Esophagus squamous epithelium (tissue), 4 donors: ENCODE data around the gene ZNF525.

ENCODE experiments used
- POLR2A ChIP-seq, 4 donors: fragments of 450-650 bp; IDR thresholded peaks; one replicate each; pipeline ENCODE4 v1.6.1; 2017; ENCODE audit warnings: antibody characterized with exemption in 4 of 4, mild to moderate bottlenecking in 4 of 4, moderate library complexity in 3 of 4
- TF ChIP-seq, protein P1 (sequence below), 6 experiments: fragments of 450-650 bp in 4 of 6; fragments of 200-600 bp in 2 of 6; sonication (generic) in 2 of 6; IDR thresholded peaks; one replicate each; pipeline ENCODE4 v1.5.1; 2016 to 2019; ENCODE audit warnings: antibody characterized with exemption in 6 of 6, mild to moderate bottlenecking in 4 of 6, moderate library complexity in 4 of 6

DNA sequence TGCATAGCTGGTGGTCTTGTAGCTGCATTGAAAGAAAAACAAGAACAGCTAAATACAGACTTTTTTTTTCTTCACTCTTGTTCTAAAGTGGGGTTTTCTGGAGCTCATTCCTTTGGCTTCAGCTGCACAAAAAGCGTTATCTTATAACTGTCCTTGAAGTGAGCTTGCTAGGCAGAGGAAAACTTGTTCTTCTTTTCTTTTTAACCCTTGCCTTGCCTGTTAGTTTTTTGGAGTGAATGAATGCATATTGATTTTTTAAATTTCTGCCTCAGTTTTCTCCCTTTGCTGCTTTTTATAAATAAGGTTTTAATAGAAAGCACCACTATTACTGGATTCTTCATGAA is 31.0 kb downstream of the ZNF525 start:
- TF ChIP-seq, protein P1, sequence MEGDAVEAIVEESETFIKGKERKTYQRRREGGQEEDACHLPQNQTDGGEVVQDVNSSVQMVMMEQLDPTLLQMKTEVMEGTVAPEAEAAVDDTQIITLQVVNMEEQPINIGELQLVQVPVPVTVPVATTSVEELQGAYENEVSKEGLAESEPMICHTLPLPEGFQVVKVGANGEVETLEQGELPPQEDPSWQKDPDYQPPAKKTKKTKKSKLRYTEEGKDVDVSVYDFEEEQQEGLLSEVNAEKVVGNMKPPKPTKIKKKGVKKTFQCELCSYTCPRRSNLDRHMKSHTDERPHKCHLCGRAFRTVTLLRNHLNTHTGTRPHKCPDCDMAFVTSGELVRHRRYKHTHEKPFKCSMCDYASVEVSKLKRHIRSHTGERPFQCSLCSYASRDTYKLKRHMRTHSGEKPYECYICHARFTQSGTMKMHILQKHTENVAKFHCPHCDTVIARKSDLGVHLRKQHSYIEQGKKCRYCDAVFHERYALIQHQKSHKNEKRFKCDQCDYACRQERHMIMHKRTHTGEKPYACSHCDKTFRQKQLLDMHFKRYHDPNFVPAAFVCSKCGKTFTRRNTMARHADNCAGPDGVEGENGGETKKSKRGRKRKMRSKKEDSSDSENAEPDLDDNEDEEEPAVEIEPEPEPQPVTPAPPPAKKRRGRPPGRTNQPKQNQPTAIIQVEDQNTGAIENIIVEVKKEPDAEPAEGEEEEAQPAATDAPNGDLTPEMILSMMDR (IDR thresholded peaks at IDR 0.05), result no peak
- no peak for TF ChIP-seq POLR2A (IDR thresholded peaks at IDR 0.05)
